ENCODE measurements around the gene SLC7A6OS.

Gene SLC7A6OS

GRCh38 chr16:68288252-68288650, 22.5 kb downstream of the SLC7A6OS start:
- H3F3A ChIP-seq (ENCODE audit: insufficient read depth, low read length): peaks cover 36% of the 10 kb centered on the region
- no peak for DNase-seq
- no peak overlapping the region for H3K9ac ChIP-seq (ENCODE audit: low read length)
- no peaks in the 10 kb centered on the region for H3K27me3 ChIP-seq (replicated peaks; ENCODE audit: insufficient read depth, low read length)
- 0 out of 2 replicates have a peak, but pooled peaks cover 9% of the 10 kb centered on the region for H3K36me3 ChIP-seq (replicated peaks; ENCODE audit: insufficient read depth, low read length)
- peaks cover 38% of the 10 kb centered on the region for H3K4me1 ChIP-seq (ENCODE audit: low read length)
- H4K20me1 ChIP-seq (ENCODE audit: insufficient read depth, low read length): no peaks in the 10 kb centered on the region
- TF ChIP-seq EZH2 (optimal IDR thresholded peaks at IDR 0.05; ENCODE audit: low read depth, low read length) (no peak), EZH2phosphoT487 (IDR thresholded peaks at IDR 0.05; ENCODE audit: low read length) (no peak)
- TF ChIP-seq, protein P1, sequence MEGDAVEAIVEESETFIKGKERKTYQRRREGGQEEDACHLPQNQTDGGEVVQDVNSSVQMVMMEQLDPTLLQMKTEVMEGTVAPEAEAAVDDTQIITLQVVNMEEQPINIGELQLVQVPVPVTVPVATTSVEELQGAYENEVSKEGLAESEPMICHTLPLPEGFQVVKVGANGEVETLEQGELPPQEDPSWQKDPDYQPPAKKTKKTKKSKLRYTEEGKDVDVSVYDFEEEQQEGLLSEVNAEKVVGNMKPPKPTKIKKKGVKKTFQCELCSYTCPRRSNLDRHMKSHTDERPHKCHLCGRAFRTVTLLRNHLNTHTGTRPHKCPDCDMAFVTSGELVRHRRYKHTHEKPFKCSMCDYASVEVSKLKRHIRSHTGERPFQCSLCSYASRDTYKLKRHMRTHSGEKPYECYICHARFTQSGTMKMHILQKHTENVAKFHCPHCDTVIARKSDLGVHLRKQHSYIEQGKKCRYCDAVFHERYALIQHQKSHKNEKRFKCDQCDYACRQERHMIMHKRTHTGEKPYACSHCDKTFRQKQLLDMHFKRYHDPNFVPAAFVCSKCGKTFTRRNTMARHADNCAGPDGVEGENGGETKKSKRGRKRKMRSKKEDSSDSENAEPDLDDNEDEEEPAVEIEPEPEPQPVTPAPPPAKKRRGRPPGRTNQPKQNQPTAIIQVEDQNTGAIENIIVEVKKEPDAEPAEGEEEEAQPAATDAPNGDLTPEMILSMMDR (IDR thresholded peaks at IDR 0.05; ENCODE audit: low read length): no peak
- no peaks in the 10 kb centered on the region for H3K9me3 ChIP-seq (replicated peaks; ENCODE audit: insufficient read depth, low read length)
- no peak overlapping the region for H3K4me3 ChIP-seq (ENCODE audit: low read length)
- H3K27ac ChIP-seq (ENCODE audit: low read length): no peak overlapping the region
- H2AFZ ChIP-seq (ENCODE audit: low read length): no peak overlapping the region
- H3K9me2 ChIP-seq (replicated peaks; ENCODE audit: insufficient read depth, low read length): no peaks in the 10 kb centered on the region
- peaks cover 73% of the 10 kb centered on the region for H3K79me2 ChIP-seq (ENCODE audit: low read length)
- H3K4me2 ChIP-seq (ENCODE audit: low read depth, low read length): no peak overlapping the region

DNA sequence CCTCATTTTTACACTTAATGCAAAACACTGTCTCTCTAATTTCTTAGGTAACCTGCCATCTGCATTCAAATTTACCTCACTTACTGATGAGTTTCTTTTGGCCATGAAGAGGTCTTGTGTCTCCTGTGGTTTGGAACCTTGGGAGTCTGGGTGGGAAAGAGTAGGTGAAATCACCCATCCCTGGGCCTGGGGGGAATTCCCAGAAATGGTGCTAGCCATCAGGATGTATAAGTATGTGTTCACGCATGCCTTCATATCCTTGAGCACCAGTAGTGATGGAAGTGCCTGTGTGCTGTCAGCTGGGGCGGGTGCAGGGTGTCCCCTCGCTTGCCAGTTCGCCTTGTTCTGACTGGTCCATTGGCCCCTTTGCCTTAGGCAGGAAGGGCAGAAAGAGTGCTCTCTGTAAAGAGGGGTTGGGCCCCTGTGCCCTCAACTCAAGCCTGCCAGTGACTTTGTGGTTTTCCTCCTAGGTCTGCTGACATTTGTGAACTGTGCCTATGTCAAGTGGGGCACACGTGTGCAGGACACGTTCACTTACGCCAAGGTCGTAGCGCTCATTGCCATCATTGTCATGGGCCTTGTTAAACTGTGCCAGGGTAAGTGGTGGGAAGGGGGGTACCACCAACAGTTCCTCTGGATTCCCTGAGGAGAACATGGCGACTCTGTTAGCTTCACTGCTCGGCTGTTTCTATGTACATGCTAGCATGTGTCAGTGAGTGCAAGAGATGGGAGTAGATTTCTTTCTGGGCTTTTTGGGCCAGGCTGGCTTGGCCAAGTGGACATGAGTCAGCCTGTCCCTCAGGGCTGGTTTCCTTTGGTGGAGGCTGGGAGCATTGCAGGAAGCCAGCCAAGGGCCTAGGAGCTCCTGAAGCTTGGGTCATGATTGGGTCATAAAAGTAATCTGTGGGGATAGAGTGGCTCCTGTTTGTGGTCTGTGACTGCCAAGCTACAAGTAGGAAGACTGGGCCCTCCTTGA, 23.2 kb downstream of the SLC7A6OS start:
- H3F3A ChIP-seq (ENCODE audit: insufficient read depth, low read length): peaks cover 43% of the 10 kb centered on the region

GRCh38 chr16:68286153-68287074, 24.3 kb downstream of the SLC7A6OS start:
- no peaks in the 10 kb centered on the region for H4K20me1 ChIP-seq (ENCODE audit: insufficient read depth, low read length)
- no peak for TF ChIP-seq EZH2phosphoT487 (IDR thresholded peaks at IDR 0.05; ENCODE audit: low read length)
- TF ChIP-seq, protein P1 (IDR thresholded peaks at IDR 0.05; ENCODE audit: low read length): no peak
- no peak for TF ChIP-seq EZH2 (optimal IDR thresholded peaks at IDR 0.05; ENCODE audit: low read depth, low read length)
- peak overlapping the region; percentile 94; the same call in 1 of the 2 replicates for H3K27ac ChIP-seq (ENCODE audit: low read length)
- H2AFZ ChIP-seq (ENCODE audit: low read length): no peak overlapping the region
- H3K4me2 ChIP-seq (ENCODE audit: low read depth, low read length): peak overlapping the region; percentile 98
- H3K79me2 ChIP-seq (ENCODE audit: low read length): peaks cover 74% of the 10 kb centered on the region
- peak overlapping the region; percentile 22 for H3K4me3 ChIP-seq (ENCODE audit: low read length)
- no peaks in the 10 kb centered on the region for H3K9me3 ChIP-seq (replicated peaks; ENCODE audit: insufficient read depth, low read length)
- peak; percentile 45 for DNase-seq
- no peaks in the 10 kb centered on the region for H3K27me3 ChIP-seq (replicated peaks; ENCODE audit: insufficient read depth, low read length)
- peaks cover 51% of the 10 kb centered on the region for H3F3A ChIP-seq (ENCODE audit: insufficient read depth, low read length)
- peaks cover 57% of the 10 kb centered on the region for H3K4me1 ChIP-seq (ENCODE audit: low read length)
- 0 out of 2 replicates have a peak, but pooled peaks cover 9% of the 10 kb centered on the region for H3K36me3 ChIP-seq (replicated peaks; ENCODE audit: insufficient read depth, low read length)
- H3K9ac ChIP-seq (ENCODE audit: low read length): no peak overlapping the region
- no peaks in the 10 kb centered on the region for H3K9me2 ChIP-seq (replicated peaks; ENCODE audit: insufficient read depth, low read length)

More for the DNA sequence above, 23.2 kb downstream of the SLC7A6OS start:
- peaks cover 73% of the 10 kb centered on the region for H3K79me2 ChIP-seq (ENCODE audit: low read length)
- H3K4me1 ChIP-seq (ENCODE audit: low read length): peaks cover 45% of the 10 kb centered on the region
- no peak overlapping the region for H3K4me3 ChIP-seq (ENCODE audit: low read length)
- no peak overlapping the region for H3K4me2 ChIP-seq (ENCODE audit: low read depth, low read length)
- TF ChIP-seq EZH2 (optimal IDR thresholded peaks at IDR 0.05; ENCODE audit: low read depth, low read length): no peak
- no peaks in the 10 kb centered on the region for H3K9me2 ChIP-seq (replicated peaks; ENCODE audit: insufficient read depth, low read length)
- no peaks in the 10 kb centered on the region for H4K20me1 ChIP-seq (ENCODE audit: insufficient read depth, low read length)
- H3K36me3 ChIP-seq (replicated peaks; ENCODE audit: insufficient read depth, low read length): 0 out of 2 replicates have a peak, but pooled peaks cover 9% of the 10 kb centered on the region
- no peak overlapping the region for H3K27ac ChIP-seq (ENCODE audit: low read length)
- DNase-seq: no peak
- no peaks in the 10 kb centered on the region for H3K9me3 ChIP-seq (replicated peaks; ENCODE audit: insufficient read depth, low read length)
- no peak overlapping the region for H3K9ac ChIP-seq (ENCODE audit: low read length)
- no peaks in the 10 kb centered on the region for H3K27me3 ChIP-seq (replicated peaks; ENCODE audit: insufficient read depth, low read length)
- no peak overlapping the region for H2AFZ ChIP-seq (ENCODE audit: low read length)

Measured in MM.1S (cell line).